Heart right ventricle (tissue), 16 donors: ENCODE measurements around the gene BABAM2. TPM values are rescaled to one million over a fixed set of nuclear protein-coding genes. Genes with fewer than 3 reads are reported as not detected.
"Not testable (repeated sequence)": the region's sequence is repeated elsewhere in the genome, so short reads cannot be mapped to it uniquely, and the experiment has no call there.

Source experiments
- ATAC-seq, 8 donors: fragments of 200-7000 bp; cut with Tn5 transposase; one replicate each; pipeline ENCODE4 v1.9.1; 2020; ENCODE audit warnings: mild to moderate bottlenecking in 8 of 8, moderate library complexity in 8 of 8, moderate number of reproducible peaks in 1 of 8
- DNase-seq, 2 donors: peaks; one replicate each; pipeline ENCODE4 v3.0.0-alpha.2; 2020
- H3K27ac ChIP-seq, 10 donors: fragments of 200-600 bp; sonication (generic) in 2 of 10; one replicate each; pipeline versions ENCODE4 v1.5.0 to v1.8.0; 2020 to 2022; ENCODE audit warnings: mild to moderate bottlenecking in 3 of 10
- H3K27me3 ChIP-seq, 7 donors: fragments of 200-600 bp; one replicate each; pipeline ENCODE4 v1.8.0; 2021 to 2022; ENCODE audit warnings: mild to moderate bottlenecking in 2 of 7
- H3K36me3 ChIP-seq, 9 donors: fragments of 200-600 bp; sonication (generic) in 1 of 9; one replicate each; pipeline versions ENCODE4 v1.5.0 to v1.8.0; 2020 to 2022; ENCODE audit warnings: mild to moderate bottlenecking in 2 of 9
- H3K4me1 ChIP-seq, 9 donors: fragments of 200-600 bp; sonication (generic) in 1 of 9; one replicate each; pipeline versions ENCODE4 v1.5.0 to v1.8.0; 2020 to 2022; ENCODE audit warnings: mild to moderate bottlenecking in 4 of 9
- H3K4me3 ChIP-seq, 10 donors: fragments of 200-600 bp; sonication (generic) in 2 of 10; one replicate each; pipeline versions ENCODE4 v1.5.0 to v1.8.0; 2020 to 2022; ENCODE audit warnings: mild to moderate bottlenecking in 7 of 10, moderate library complexity in 2 of 10
- H3K9me3 ChIP-seq, 11 donors: fragments of 200-600 bp in 10 of 11; sonication (generic) in 2 of 11; one replicate each; pipeline versions ENCODE4 v1.5.0 to v1.8.0; 2013 to 2022; ENCODE audit warnings: mild to moderate bottlenecking in 2 of 11, control low read depth in 1 of 11, moderate library complexity in 1 of 11
- CTCF ChIP-seq, 9 donors: fragments of 200-600 bp; sonication (generic) in 2 of 9; IDR thresholded peaks; one replicate each; pipeline versions ENCODE4 v1.5.0 to v1.8.0; 2021 to 2022; ENCODE audit warnings: antibody characterized with exemption in 9 of 9, mild to moderate bottlenecking in 5 of 9, moderate library complexity in 1 of 9
- WGBS, 2 donors: extraction: QIAGEN DNeasy Blood & Tissue Kit; methylation state at CpG; one replicate each; pipeline ENCODE4 v1.1.7; 2013; ENCODE audit warnings: inconsistent platforms in 1 of 2; 5-methylcytosine and 5-hydroxymethylcytosine counted together
- intact Hi-C, 10 donors: fragments of 100-400 bp; cut with DNase I; formaldehyde crosslinking; loops; one replicate each; pipeline versions ENCODE4 v1.11.1 to v1.14.2; 2022
- polyA plus RNA-seq, 2 donors: library from polyadenylated mRNA; stranded (reverse); fragments of 200-250 nt; gene quantifications; one replicate each; pipeline ENCODE4 v1.2.3, GENCODE V29; 2013
- total RNA-seq, 10 donors: library from RNA; stranded (reverse); fragmentation: NEBNext Ultra II Directional in 3 of 10; extraction: Animal tissue kit (Norgen Biotek cat#: 25700) in 3 of 10; gene quantifications; one replicate each; pipeline versions ENCODE4 v1.2.1 to v1.2.4, GENCODE V29; 2021 to 2023
- donor health status: Arrhythmogenic right ventricular cardiomyopathy.
- donor health status: ischemic (EF 13 %, LVEDD 7.1; RV severe dilation, severe dysfunction).
- donor health status: healthy with polysubstance abuse.
- donor health status: DM: no; HTN: yes; CAD: no.
- donor health status: DM: no; HTN: no; CAD: no.
- donor health status: ischemic (EF 25% LVEDD 6.9; RV normal size, moderate dysfunction).
- donor health status: ischemic (EF 25% LVEDD 5.7; RV mildly dilated, moderate dysfunction).
- donor health status: healthy.
- donor health status: DM: yes; HTN: yes; CAD: no.
- donor health status: Ischemic cardiomyopathy.
- donor health status: ischemic (EF 35%, LVEDD 5.7; RV mildly dilated, moderate dysfunction).
- donor health status: nonischemic (EF 11% LVEDD 7.7; RV severe dilation, severe dysfunction).
- donor health status: DM: yes; HTN: yes; CAD: no.
- donor health status: PGD.
- donor health status: ischemic (EF 29% LVEDD 5.4; RV normal size, mild dysfunction).
- donor health status: nonischemic (EF 23%, LVEDD 6.1; RV moderate dilation, normal function).

The BABAM2 gene
- total and polyA plus RNA-seq, 12 donors: 13.3 to 83.4 (median 65.9) TPM

GRCh38 chr2:28251337-28251736 is 360.8 kb downstream of the BABAM2 start:
- ATAC-seq (no peak), DNase-seq (no peak)
- H3K4me1 ChIP-seq: peaks cover 5 to 21% (median 15%) of the 10 kb centered on the region in 9 donors
- 86 to 90% methylated on average over 8 of the region's 8 CpGs for WGBS, 2 donors
- H3K4me3 ChIP-seq: no peak overlapping the region
- peaks cover 0 to 9% (median 0%) of the 10 kb centered on the region in 9 donors for H3K36me3 ChIP-seq
- no peaks in the 10 kb centered on the region for H3K27me3 ChIP-seq
- H3K27ac ChIP-seq: no peak overlapping the region
- intact Hi-C loops: no loop called here
- TF ChIP-seq CTCF (IDR thresholded peaks at IDR 0.05): no peak
- no peaks in the 10 kb centered on the region for H3K9me3 ChIP-seq

GRCh38 chr2:28252311-28252710 is 361.8 kb downstream of the BABAM2 start:
- Histone ChIP-seq H3K9me3 (no peaks in the 10 kb centered on the region), H3K4me1 (peaks cover 5 to 12% (median 7%) of the 10 kb centered on the region in 9 donors), H3K27me3 (no peaks in the 10 kb centered on the region), H3K4me3 (no peak overlapping the region), H3K36me3 (peaks cover 0 to 9% (median 0%) of the 10 kb centered on the region in 9 donors), H3K27ac (peak overlapping the region in 1 of 10 donors; percentile 44)
- WGBS, 2 donors: 92 to 98% methylated on average over 2 of the region's 2 CpGs
- intact Hi-C loops: no loop called here
- no peak for ATAC-seq
- no peak for TF ChIP-seq CTCF (IDR thresholded peaks at IDR 0.05)
- no peak for DNase-seq

- Histone ChIP-seq H3K4me3 (no peak overlapping the region), H3K27me3 (no peaks in the 10 kb centered on the region), H3K4me1 (no peaks in the 10 kb centered on the region), H3K27ac (no peak overlapping the region), H3K9me3 (no peaks in the 10 kb centered on the region), H3K36me3 (peaks cover 0 to 9% (median 0%) of the 10 kb centered on the region in 9 donors)
- DNase-seq (no peak), ATAC-seq (no peak)
- WGBS, 2 donors: 77 to 79% methylated on average over 2 of the region's 2 CpGs
- intact Hi-C loops: no loop called here
- no peak for TF ChIP-seq CTCF (IDR thresholded peaks at IDR 0.05)
Measured at GRCh38 chr2:28253543-28253942, 363.0 kb downstream of the BABAM2 start.

- H3K4me3 ChIP-seq, H3K36me3 ChIP-seq, H3K27ac ChIP-seq, DNase-seq, intact Hi-C loops, H3K4me1 ChIP-seq, H3K9me3 ChIP-seq, ATAC-seq, H3K27me3 ChIP-seq: not testable (repeated sequence)
- 96% methylated on average over 4 of the region's 4 CpGs for WGBS, 2 donors
Measured at GRCh38 chr2:28255231-28255630, 364.7 kb downstream of the BABAM2 start.

GRCh38 chr2:28257182-28257581 is 366.7 kb downstream of the BABAM2 start:
- Histone ChIP-seq H3K27ac (no peak overlapping the region), H3K36me3 (peaks cover 0 to 19% (median 0%) of the 10 kb centered on the region in 9 donors), H3K9me3 (peaks cover 0 to 12% (median 0%) of the 10 kb centered on the region in 11 donors), H3K4me1 (no peaks in the 10 kb centered on the region), H3K4me3 (no peak overlapping the region), H3K27me3 (no peaks in the 10 kb centered on the region)
- DNase-seq: no peak
- TF ChIP-seq CTCF (IDR thresholded peaks at IDR 0.05): no peak
- intact Hi-C loops: no loop called here
- no peak for ATAC-seq
- WGBS, 2 donors: 92 to 96% methylated on average over 3 of the region's 3 CpGs

- 98 to 99% methylated on average over 5 of the region's 5 CpGs for WGBS, 2 donors
- Histone ChIP-seq H3K9me3 (peaks cover 0 to 12% (median 0%) of the 10 kb centered on the region in 11 donors), H3K36me3 (peaks cover 0 to 19% (median 0%) of the 10 kb centered on the region in 9 donors)
- H3K27ac ChIP-seq, H3K4me3 ChIP-seq, intact Hi-C loops, DNase-seq, H3K27me3 ChIP-seq, ATAC-seq, H3K4me1 ChIP-seq: not testable (repeated sequence)
Measured at GRCh38 chr2:28259226-28259625, 368.7 kb downstream of the BABAM2 start.
